Ishikawa (cell line): ENCODE measurements around the gene SLC25A18.

ENCODE experiments used
- CEBPB ChIP-seq: IDR thresholded peaks from 2 replicates; pipeline ENCODE4 v1.6.1; 2012
- CREB1 ChIP-seq: IDR thresholded peaks from 2 replicates; pipeline ENCODE4 v1.6.1; 2012; ENCODE audit warnings: low read depth
- EGR1 ChIP-seq: IDR thresholded peaks from 2 replicates; pipeline ENCODE4 v1.6.1; 2012
- EP300 ChIP-seq: IDR thresholded peaks from 2 replicates; pipeline ENCODE4 v1.6.1; 2012; ENCODE audit warnings: borderline replicate concordance
- FOXM1 ChIP-seq: IDR thresholded peaks from 2 replicates; pipeline ENCODE4 v1.6.1; 2012; ENCODE audit warnings: low read depth, borderline replicate concordance
- NFIC ChIP-seq: IDR thresholded peaks from 2 replicates; pipeline ENCODE4 v1.6.1; 2012
- RAD21 ChIP-seq: IDR thresholded peaks from 2 replicates; pipeline ENCODE4 v1.6.1; 2012; ENCODE audit warnings: low read depth
- REST ChIP-seq: IDR thresholded peaks from 2 replicates; pipeline ENCODE4 v1.6.1; 2012; ENCODE audit warnings: low read depth, mild to moderate bottlenecking
- TAF1 ChIP-seq: IDR thresholded peaks from 2 replicates; pipeline ENCODE4 v1.6.1; 2012; ENCODE audit warnings: low read depth, mild to moderate bottlenecking
- TCF12 ChIP-seq: IDR thresholded peaks from 2 replicates; pipeline ENCODE4 v1.6.1; 2012; ENCODE audit warnings: low read depth
- TEAD4 ChIP-seq: IDR thresholded peaks from 2 replicates; pipeline ENCODE4 v1.6.1; 2012
- USF1 ChIP-seq: IDR thresholded peaks from 2 replicates; pipeline ENCODE4 v1.6.1; 2012
- YY1 ChIP-seq: IDR thresholded peaks from 2 replicates; pipeline ENCODE4 v1.6.1; 2012; ENCODE audit warnings: low read depth
- ZBTB7A ChIP-seq: IDR thresholded peaks from 2 replicates; pipeline ENCODE4 v1.6.1; 2012; ENCODE audit warnings: low read depth
- TF ChIP-seq, protein P1 (sequence below): IDR thresholded peaks from 2 replicates; pipeline ENCODE4 v1.6.1; 2012

Gene SLC25A18

DNA sequence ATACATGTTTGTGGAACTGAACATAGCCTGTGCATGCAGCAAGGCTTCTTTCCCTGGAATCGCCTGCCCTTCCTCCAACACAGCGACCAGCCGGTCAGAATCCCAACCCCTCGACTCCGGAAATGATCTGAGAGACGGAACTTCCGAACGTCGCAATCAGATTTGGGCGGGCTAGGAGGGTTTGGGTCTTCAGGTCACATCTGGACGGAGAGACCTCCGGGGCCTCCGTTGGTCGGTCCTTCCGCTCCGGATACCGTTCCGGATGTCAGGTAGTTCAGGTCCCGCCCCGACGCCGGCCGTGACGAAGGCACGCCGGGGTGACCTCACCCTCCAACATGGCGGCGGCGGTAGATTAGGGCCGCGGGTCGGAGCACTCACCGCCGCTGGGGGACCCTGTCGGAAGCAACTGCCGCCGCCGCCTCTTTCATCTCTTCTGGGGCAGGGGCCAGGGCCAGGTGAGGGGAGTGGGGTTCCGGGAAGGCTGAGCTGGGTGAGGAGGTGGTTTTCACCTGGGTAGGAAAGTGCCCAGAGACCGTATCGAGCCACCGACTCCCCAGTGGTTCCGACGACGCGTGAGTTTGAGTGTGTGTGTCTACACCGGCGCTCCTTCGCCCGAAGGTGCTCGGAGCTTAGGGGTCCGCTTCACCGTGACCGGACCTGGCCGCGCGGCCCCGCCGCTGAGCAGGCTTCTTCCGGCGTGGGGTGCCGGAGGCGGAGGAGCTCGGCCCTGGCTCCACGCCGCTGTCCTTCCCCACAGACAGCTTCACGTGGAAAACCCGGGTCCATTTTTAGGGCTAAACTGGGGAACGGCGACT, 75.3 kb downstream of the SLC25A18 start, which contains the start of gene BCL2L13:
TSS of gene BCL2L13 (plus strand) at position 326 of the 815 bp plus-strand sequence. CDS start 16,955 bp downstream, outside the sequence.
- TF ChIP-seq CREB1: peak; percentile 87
- peak; percentile 100 for TF ChIP-seq TAF1
- TF ChIP-seq TCF12: no peak
- peak; percentile 16; the same call in 1 of the 2 replicates for TF ChIP-seq REST
- TF ChIP-seq USF1: no peak
- no peak for TF ChIP-seq EGR1
- no peak for TF ChIP-seq RAD21
- TF ChIP-seq TEAD4: 0 out of 2 replicates have a peak, but pooled peaks have one; percentile 22
- TF ChIP-seq CEBPB: no peak
- peak; percentile 95 for TF ChIP-seq YY1
- no peak for TF ChIP-seq NFIC
- TF ChIP-seq, protein P1, sequence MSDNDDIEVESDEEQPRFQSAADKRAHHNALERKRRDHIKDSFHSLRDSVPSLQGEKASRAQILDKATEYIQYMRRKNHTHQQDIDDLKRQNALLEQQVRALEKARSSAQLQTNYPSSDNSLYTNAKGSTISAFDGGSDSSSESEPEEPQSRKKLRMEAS: no peak; the same call in 1 of the 2 replicates
- TF ChIP-seq EP300: 0 out of 2 replicates have a peak, but pooled peaks have one; percentile 8
- no peak for TF ChIP-seq ZBTB7A
- no peak for TF ChIP-seq FOXM1

GRCh38 chr22:17639247-17639741, 76.0 kb downstream of the SLC25A18 start:
- TF ChIP-seq EP300: no peak
- no peak for TF ChIP-seq TAF1
- TF ChIP-seq FOXM1: no peak
- no peak for TF ChIP-seq YY1
- no peak for TF ChIP-seq REST
- no peak for TF ChIP-seq RAD21
- no peak for TF ChIP-seq ZBTB7A
- TF ChIP-seq, protein P1: no peak
- TF ChIP-seq NFIC: no peak
- no peak for TF ChIP-seq USF1
- no peak for TF ChIP-seq EGR1
- TF ChIP-seq TEAD4: no peak
